HEK293T (cell line): ENCODE data around the gene AGBL1.

Experiments
- ARNT ChIP-seq: fragments of 450-650 bp; IDR thresholded peaks from 2 replicates; pipeline ENCODE4 v1.6.1; 2017; ENCODE audit warnings: mild to moderate bottlenecking
- BHLHE40 ChIP-seq: fragments of 450-650 bp; IDR thresholded peaks from 2 replicates; pipeline ENCODE4 v1.6.1; 2016; ENCODE audit warnings: mild to moderate bottlenecking, moderate library complexity, borderline replicate concordance
- CTBP1 ChIP-seq: fragments of 450-650 bp; IDR thresholded peaks from 2 replicates; pipeline ENCODE4 v1.6.1; 2016; ENCODE audit warnings: borderline replicate concordance
- FOXM1 ChIP-seq: fragments of 450-650 bp; IDR thresholded peaks from 2 replicates; pipeline ENCODE4 v1.6.1; 2017; ENCODE audit warnings: mild to moderate bottlenecking, borderline replicate concordance
- L3MBTL2 ChIP-seq: fragments of 450-650 bp; conservative IDR thresholded peaks from 2 replicates; pipeline ENCODE4 v1.6.1; 2016; ENCODE audit warnings: mild to moderate bottlenecking
- LEF1 ChIP-seq: fragments of 450-650 bp; IDR thresholded peaks from 2 replicates; pipeline ENCODE4 v1.6.1; 2017; ENCODE audit warnings: mild to moderate bottlenecking, borderline replicate concordance
- NFRKB ChIP-seq: fragments of 450-650 bp; IDR thresholded peaks from 2 replicates; pipeline ENCODE4 v1.6.1; 2016; ENCODE audit warnings: mild to moderate bottlenecking, moderate library complexity
- SUZ12 ChIP-seq: fragments of 450-650 bp; IDR thresholded peaks from 2 replicates; pipeline ENCODE4 v1.6.1; 2016; ENCODE audit warnings: mild to moderate bottlenecking
- ZNF384 ChIP-seq: fragments of 450-650 bp; IDR thresholded peaks from 2 replicates; pipeline ENCODE4 v1.6.1; 2016

- no peak for TF ChIP-seq CTBP1
- TF ChIP-seq NFRKB: no peak
- no peak for TF ChIP-seq LEF1
- TF ChIP-seq BHLHE40: no peak
- TF ChIP-seq ARNT: no peak
- TF ChIP-seq ZNF384: no peak
- TF ChIP-seq L3MBTL2: no peak
- no peak for TF ChIP-seq FOXM1
- TF ChIP-seq SUZ12: no peak
These were observed 757.8 kb downstream of the AGBL1 start for GRCh38 chr15:86837294-86838061.
